ENCODE data around the gene NAGLU. TPM values are rescaled to one million over a fixed set of nuclear protein-coding genes. Genes with fewer than 3 reads are reported as not detected.

Gene NAGLU
- total RNA-seq, 1 donor from 2014 or later, result 7.7 TPM

DNA sequence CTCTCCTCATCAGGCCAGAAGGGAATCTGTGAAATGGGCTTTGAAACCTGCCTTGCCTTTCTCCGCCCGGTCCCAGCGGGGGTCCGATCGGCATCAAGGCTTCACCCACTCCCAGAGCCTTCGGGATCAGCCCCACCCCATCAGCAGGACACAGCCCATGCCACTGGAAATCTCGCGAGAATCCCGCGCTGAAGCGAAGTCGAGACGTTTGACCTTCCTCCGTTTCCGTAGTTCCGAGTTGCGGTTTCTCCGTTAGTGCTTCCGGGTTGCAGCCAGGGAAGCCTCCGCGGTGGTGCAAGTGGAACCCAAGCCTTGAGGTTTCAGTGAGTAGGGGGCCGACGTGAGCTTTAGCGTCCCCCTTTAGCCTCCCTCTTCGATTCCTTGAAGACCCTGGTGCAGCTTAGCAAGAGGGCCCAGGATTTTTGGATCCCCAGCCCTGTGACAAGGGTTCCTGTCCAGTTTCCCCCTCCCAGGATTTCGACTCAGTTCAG lies 25.9 kb downstream of the NAGLU start, which contains the start of gene COASY:
Gene COASY (plus strand): TSS at position 252 of the 491 bp plus-strand sequence. CDS start 475 bp downstream, outside the sequence.
- Histone ChIP-seq H3K36me3 (peaks cover 21% of the 10 kb centered on the region), H3K27me3 (ENCODE audit: low read depth) (no peaks in the 10 kb centered on the region), H3K4me1 (peaks cover 50% of the 10 kb centered on the region), H3K27ac (replicated peaks) (peak within 1 kb of the TSS; percentile 91), H3K9me3 (replicated peaks) (no peaks in the 10 kb centered on the region), H3K4me3 (peak within 1 kb of the TSS; percentile 96)
- TF ChIP-seq, protein P1, sequence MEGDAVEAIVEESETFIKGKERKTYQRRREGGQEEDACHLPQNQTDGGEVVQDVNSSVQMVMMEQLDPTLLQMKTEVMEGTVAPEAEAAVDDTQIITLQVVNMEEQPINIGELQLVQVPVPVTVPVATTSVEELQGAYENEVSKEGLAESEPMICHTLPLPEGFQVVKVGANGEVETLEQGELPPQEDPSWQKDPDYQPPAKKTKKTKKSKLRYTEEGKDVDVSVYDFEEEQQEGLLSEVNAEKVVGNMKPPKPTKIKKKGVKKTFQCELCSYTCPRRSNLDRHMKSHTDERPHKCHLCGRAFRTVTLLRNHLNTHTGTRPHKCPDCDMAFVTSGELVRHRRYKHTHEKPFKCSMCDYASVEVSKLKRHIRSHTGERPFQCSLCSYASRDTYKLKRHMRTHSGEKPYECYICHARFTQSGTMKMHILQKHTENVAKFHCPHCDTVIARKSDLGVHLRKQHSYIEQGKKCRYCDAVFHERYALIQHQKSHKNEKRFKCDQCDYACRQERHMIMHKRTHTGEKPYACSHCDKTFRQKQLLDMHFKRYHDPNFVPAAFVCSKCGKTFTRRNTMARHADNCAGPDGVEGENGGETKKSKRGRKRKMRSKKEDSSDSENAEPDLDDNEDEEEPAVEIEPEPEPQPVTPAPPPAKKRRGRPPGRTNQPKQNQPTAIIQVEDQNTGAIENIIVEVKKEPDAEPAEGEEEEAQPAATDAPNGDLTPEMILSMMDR (IDR thresholded peaks at IDR 0.05; ENCODE audit: borderline replicate concordance), result no peak
- intact Hi-C loops (cut with micrococcal nuclease), result no loop called here
- peak; percentile 95 for DNase-seq

GRCh38 chr17:42562388-42563142 lies 26.5 kb downstream of the NAGLU start:
- Histone ChIP-seq H3K27ac (replicated peaks) (peak overlapping the region; percentile 91), H3K9me3 (replicated peaks) (no peaks in the 10 kb centered on the region), H3K36me3 (peaks cover 21% of the 10 kb centered on the region), H3K4me3 (peak overlapping the region; percentile 96), H3K27me3 (ENCODE audit: low read depth) (no peaks in the 10 kb centered on the region), H3K4me1 (peaks cover 56% of the 10 kb centered on the region)
- intact Hi-C loops (cut with micrococcal nuclease), result no loop called here
- TF ChIP-seq, protein P1 (IDR thresholded peaks at IDR 0.05; ENCODE audit: borderline replicate concordance), result no peak
- DNase-seq, result no peak

- no peak for DNase-seq
- Histone ChIP-seq H3K36me3 (peaks cover 21% of the 10 kb centered on the region), H3K27ac (replicated peaks) (peak overlapping the region; percentile 91), H3K27me3 (ENCODE audit: low read depth) (no peaks in the 10 kb centered on the region), H3K4me1 (peaks cover 62% of the 10 kb centered on the region), H3K4me3 (peak overlapping the region; percentile 96), H3K9me3 (replicated peaks) (no peaks in the 10 kb centered on the region)
- TF ChIP-seq, protein P1 (IDR thresholded peaks at IDR 0.05; ENCODE audit: borderline replicate concordance), result no peak
- intact Hi-C loops (cut with micrococcal nuclease), result no loop called here
These were observed 27.1 kb downstream of the NAGLU start for GRCh38 chr17:42563143-42563509.

- peak overlapping the region; percentile 96 for H3K4me3 ChIP-seq
- H3K4me1 ChIP-seq, result peaks cover 66% of the 10 kb centered on the region
- H3K9me3 ChIP-seq (replicated peaks), result no peaks in the 10 kb centered on the region
- H3K27me3 ChIP-seq (ENCODE audit: low read depth), result no peaks in the 10 kb centered on the region
- H3K27ac ChIP-seq (replicated peaks), result no peak overlapping the region
- TF ChIP-seq, protein P1 (IDR thresholded peaks at IDR 0.05; ENCODE audit: borderline replicate concordance), result no peak
- no peak for DNase-seq
- intact Hi-C loops (cut with micrococcal nuclease), result no loop called here
- peaks cover 24% of the 10 kb centered on the region for H3K36me3 ChIP-seq
These were observed 27.5 kb downstream of the NAGLU start for GRCh38 chr17:42563543-42563942.

- Histone ChIP-seq H3K27ac (replicated peaks) (no peak overlapping the region), H3K4me1 (peaks cover 70% of the 10 kb centered on the region)
These were observed 27.9 kb downstream of the NAGLU start for GRCh38 chr17:42563950-42564349.

More at GRCh38 chr17:42563950-42564349, 27.9 kb downstream of the NAGLU start:
- no peaks in the 10 kb centered on the region for H3K9me3 ChIP-seq (replicated peaks)
- peak overlapping the region; percentile 96 for H3K4me3 ChIP-seq
- no peaks in the 10 kb centered on the region for H3K27me3 ChIP-seq (ENCODE audit: low read depth)
- intact Hi-C loops (cut with micrococcal nuclease), result no loop called here
- peaks cover 28% of the 10 kb centered on the region for H3K36me3 ChIP-seq
- TF ChIP-seq, protein P1 (IDR thresholded peaks at IDR 0.05; ENCODE audit: borderline replicate concordance), result no peak
- DNase-seq, result no peak
